Panc1 (cell line): ENCODE measurements around the gene FAAP20. TPM values are rescaled to one million over a fixed set of nuclear protein-coding genes. Genes with fewer than 3 reads are reported as not detected.

Source experiments
- ATAC-seq: fragments of 200-7000 bp; cut with Tn5 transposase; 2 replicates; pipeline ENCODE4 v1.9.1; 2020; ENCODE audit warnings: mild to moderate bottlenecking, moderate library complexity
- BruUV-seq: library from RNA; stranded (reverse); fragments of 400-500 nt; replicated peaks from 2 replicates; lab custom pipeline; 2021; lab: Mats Ljungman, UMichigan
- CTCF ChIA-PET: fragments of 300-600 bp; sonication (Branson Sonifier 250); formaldehyde crosslinking; loops from one replicate; lab custom pipeline; 2022; ENCODE audit warnings: antibody characterized with exemption; lab: Charles Lee
- POLR2A ChIA-PET: fragments of 300-600 bp; sonication (Branson Sonifier 250); formaldehyde crosslinking; loops from one replicate; lab custom pipeline; 2022; ENCODE audit warnings: antibody characterized with exemption; lab: Charles Lee
- DNase-seq: peaks from one replicate; pipeline ENCODE4 v3.0.0-alpha.2; 2010; ENCODE audit warnings: low read depth, low spot score
- H3K27ac ChIP-seq: 2 replicates; pipeline ENCODE4 v1.5.1; 2011; ENCODE audit warnings: mild to moderate bottlenecking, low read length, inconsistent platforms
- H3K27me3 ChIP-seq: fragments of 200-500 bp; sonication (Bioruptor generic); 2 replicates; pipeline ENCODE4 v1.6.0; 2014; ENCODE audit warnings: low read length, inconsistent platforms; ENCODE audit not compliant: control insufficient read depth, insufficient read depth
- H3K36me3 ChIP-seq: fragments of 200-500 bp; sonication (Bioruptor generic); 2 replicates; pipeline ENCODE4 v1.5.1; 2014; ENCODE audit warnings: inconsistent platforms, mild to moderate bottlenecking, low read length, moderate library complexity; ENCODE audit not compliant: control insufficient read depth, insufficient read depth
- H3K4me1 ChIP-seq: 2 replicates; pipeline ENCODE4 v1.5.1; 2011; ENCODE audit warnings: inconsistent platforms, mild to moderate bottlenecking, low read length, moderate library complexity; ENCODE audit not compliant: control insufficient read depth, insufficient read depth
- H3K4me3 ChIP-seq, 2 experiments: 2 replicates each; pipeline ENCODE4 v1.5.1; 2011 to 2012; ENCODE audit warnings: low read depth in 2 of 2, low read length in 2 of 2, mild to moderate bottlenecking in 2 of 2, inconsistent platforms in 1 of 2, moderate library complexity in 1 of 2
- H3K9me3 ChIP-seq: fragments of 200-500 bp; sonication (Bioruptor generic); 2 replicates; pipeline ENCODE4 v1.5.1; 2014; ENCODE audit warnings: low read depth, mild to moderate bottlenecking, inconsistent platforms, low read length, moderate library complexity; ENCODE audit not compliant: control insufficient read depth, insufficient read depth
- CTCF ChIP-seq: fragments of 450-650 bp; IDR thresholded peaks from 2 replicates; pipeline ENCODE4 v1.5.1; 2017; ENCODE audit warnings: mild to moderate bottlenecking
- POLR2AphosphoS5 ChIP-seq: IDR thresholded peaks from 2 replicates; pipeline ENCODE4 v1.6.1; 2012; ENCODE audit warnings: mild to moderate bottlenecking, low read depth, low read length, moderate library complexity
- REST ChIP-seq, 2 experiments: IDR thresholded peaks; 2 replicates each; pipeline ENCODE4 v1.6.1; 2011 to 2012; ENCODE audit warnings: low read depth in 2 of 2, control low read depth in 1 of 2, low read length in 1 of 2, mild to moderate bottlenecking in 1 of 2, moderate library complexity in 1 of 2; ENCODE audit not compliant: insufficient read depth in 1 of 2
- SIN3A ChIP-seq: IDR thresholded peaks from 2 replicates; pipeline ENCODE4 v1.6.1; 2012; ENCODE audit warnings: low read depth, mild to moderate bottlenecking, low read length, moderate library complexity, borderline replicate concordance; ENCODE audit not compliant: insufficient read depth
- TCF7L2 ChIP-seq: IDR thresholded peaks from 2 replicates; pipeline ENCODE4 v1.6.1; 2011; ENCODE audit warnings: mild to moderate bottlenecking, low read depth, low read length, inconsistent platforms
- in situ Hi-C: cut with HindIII; loops from 2 replicates; pipeline ENCODE4 v1.10.0; 2016; ENCODE audit warnings: low sequenced_read_pairs, low pct_unique_long_range_greater_than_20kb
- intact Hi-C: fragments of 100-400 bp; cut with micrococcal nuclease; formaldehyde crosslinking; loops from one replicate; pipeline ENCODE4 v1.10.0; 2022; ENCODE audit not compliant: unreplicated experiment
- total RNA-seq: library from RNA; stranded (reverse); gene quantifications from one replicate; pipeline ENCODE4 v1.2.1, GENCODE V29; 2021; ENCODE audit not compliant: unreplicated experiment

The FAAP20 gene
- total RNA-seq, 1 experiment from 2014 or later, result 177 TPM

GRCh38 chr1:2184531-2184930, 10.0 kb downstream of the FAAP20 start:
- no peaks in the 10 kb centered on the region for H3K36me3 ChIP-seq
- no peaks in the 10 kb centered on the region for H3K9me3 ChIP-seq
- no peak for ATAC-seq
- no peak overlapping the region for H3K4me3 ChIP-seq
- BruUV-seq, result TSS peak; percentile 53
- POLR2A ChIA-PET, result no interaction called here
- TF ChIP-seq TCF7L2 (no peak), POLR2AphosphoS5 (no peak), SIN3A (no peak), CTCF (no peak), REST (IDR thresholded peaks at IDR 0.05; ENCODE audit: insufficient read depth in 1 of 2, low read depth in 2 of 2, low read length in 1 of 2) (no peak)
- DNase-seq, result no peak
- H3K4me1 ChIP-seq, result no peaks in the 10 kb centered on the region; the same call in 1 of the 2 replicates
- in situ Hi-C loops (no loop called here), intact Hi-C loops (no loop called here)
- H3K27me3 ChIP-seq, result no peaks in the 10 kb centered on the region
- CTCF ChIA-PET, result no interaction called here
- no peak overlapping the region for H3K27ac ChIP-seq

GRCh38 chr1:2183937-2184334, 10.6 kb downstream of the FAAP20 start:
- Histone ChIP-seq H3K27ac (no peak overlapping the region), H3K36me3 (no peaks in the 10 kb centered on the region), H3K4me1 (no peaks in the 10 kb centered on the region; the same call in 1 of the 2 replicates), H3K27me3 (no peaks in the 10 kb centered on the region), H3K9me3 (no peaks in the 10 kb centered on the region), H3K4me3 (no peak overlapping the region)
- BruUV-seq, result no TSS peak
- TF ChIP-seq SIN3A, result no peak
- TF ChIP-seq CTCF, result no peak
- TF ChIP-seq POLR2AphosphoS5, result no peak
- no peak for TF ChIP-seq TCF7L2
- TF ChIP-seq REST (IDR thresholded peaks at IDR 0.05; ENCODE audit: insufficient read depth in 1 of 2, low read depth in 2 of 2, low read length in 1 of 2), result no peak
- intact Hi-C loops (no loop called here), in situ Hi-C loops (no loop called here)
- POLR2A ChIA-PET, result no interaction called here
- DNase-seq, result no peak
- CTCF ChIA-PET, result interaction anchor here (1.2 kb wide), 1 partner anchor 9 kb away, joined by 3 read pairs; no protein-coding TSS in a partner anchor
- ATAC-seq, result no peak
